ENCODE data around the gene FBRSL1.

DNA sequence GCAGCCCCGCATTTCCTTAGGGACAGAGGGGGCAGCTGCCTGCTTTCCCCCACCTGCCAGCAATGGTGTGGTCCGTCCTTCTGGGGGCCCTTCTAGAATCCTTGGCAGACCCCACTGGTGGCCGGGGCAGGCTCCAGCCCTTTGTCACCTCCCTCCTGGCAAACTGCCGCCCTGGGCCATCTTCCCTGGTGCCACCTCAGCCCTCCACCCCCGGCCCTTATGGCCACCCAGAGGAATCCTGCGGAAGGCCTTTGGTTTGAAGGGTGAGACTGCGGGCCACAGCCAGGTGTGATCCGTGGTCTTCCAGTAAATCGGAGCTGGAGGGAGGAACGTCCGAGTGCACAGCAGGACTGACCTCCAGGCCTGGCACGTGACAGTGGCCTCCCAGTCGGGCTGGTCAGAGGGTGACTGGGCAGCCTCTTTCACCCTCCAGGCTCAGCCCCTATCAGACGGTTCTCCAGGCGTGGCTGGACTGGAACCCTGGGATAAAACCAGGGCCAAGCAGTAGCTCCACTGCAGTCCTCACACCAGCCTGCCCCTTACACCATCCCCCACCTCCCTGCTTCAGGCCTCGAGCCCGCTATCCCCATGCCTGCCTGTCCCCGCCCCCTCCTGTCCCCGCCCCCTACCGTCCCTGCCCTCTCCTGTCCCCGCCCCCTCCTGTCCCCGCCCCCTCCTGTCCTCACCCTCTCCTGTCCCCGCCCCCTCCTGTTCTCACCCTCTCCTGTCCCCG is 12.4 kb downstream of the FBRSL1 start:
- no peak for TF ChIP-seq CTCF (conservative IDR thresholded peaks at IDR 0.05; ENCODE audit: low read depth, low read length)
- TF ChIP-seq EZH2 (IDR thresholded peaks at IDR 0.05; ENCODE audit: borderline replicate concordance, low read depth, low read length, poor library complexity, severe bottlenecking), result no peak
